GM18505 (cell line): Measurements from ENCODE around the gene TTYH2.
"Not testable (repeated sequence)": the region's sequence is repeated elsewhere in the genome, so short reads cannot be mapped to it uniquely, and the experiment has no call there.

Experiments
- ATAC-seq: cut with Tn5 transposase; IDR thresholded peaks from one replicate; pipeline ENCODE4 v1.9.1; 2021; ENCODE audit not compliant: unreplicated experiment
- POLR2A ChIP-seq: IDR thresholded peaks from 4 replicates; pipeline ENCODE4 v1.6.1; 2011; ENCODE audit warnings: borderline replicate concordance; ENCODE audit not compliant: insufficient read depth, insufficient read length; ENCODE audit errors: extremely low read depth

Gene TTYH2

DNA sequence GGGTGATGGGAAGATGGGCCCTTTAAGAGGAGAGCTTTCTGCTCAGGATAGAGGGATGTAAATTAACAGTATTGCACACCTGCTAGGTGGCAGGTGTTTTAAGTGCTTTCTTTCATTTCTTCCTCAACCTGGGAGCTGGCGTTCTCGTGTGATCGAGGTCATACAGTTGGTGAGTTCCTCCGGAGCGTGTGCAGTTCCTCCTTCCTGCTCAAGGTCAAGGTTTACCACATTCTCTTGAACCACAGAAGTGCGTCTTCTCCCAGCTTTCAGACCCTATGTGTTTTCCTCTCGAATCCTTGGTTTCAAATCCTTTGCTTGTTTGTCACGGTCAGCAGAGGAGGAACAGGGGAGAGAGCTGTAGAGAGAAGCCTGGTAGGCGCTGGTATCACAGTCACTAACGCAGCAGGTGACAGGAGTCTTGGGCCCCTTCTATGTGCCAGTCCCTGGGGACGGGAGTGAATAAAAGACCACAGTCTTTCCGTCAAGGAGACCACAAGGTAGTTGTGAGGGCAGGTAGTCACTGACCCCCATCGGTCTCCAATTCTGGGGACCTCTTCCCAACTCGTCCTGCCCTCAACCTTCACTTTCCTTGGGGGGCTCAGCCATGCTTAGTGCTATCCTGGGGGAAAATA is 61.5 kb downstream of the TTYH2 start:
- TF ChIP-seq POLR2A, result no peak
- no peak for ATAC-seq

DNA sequence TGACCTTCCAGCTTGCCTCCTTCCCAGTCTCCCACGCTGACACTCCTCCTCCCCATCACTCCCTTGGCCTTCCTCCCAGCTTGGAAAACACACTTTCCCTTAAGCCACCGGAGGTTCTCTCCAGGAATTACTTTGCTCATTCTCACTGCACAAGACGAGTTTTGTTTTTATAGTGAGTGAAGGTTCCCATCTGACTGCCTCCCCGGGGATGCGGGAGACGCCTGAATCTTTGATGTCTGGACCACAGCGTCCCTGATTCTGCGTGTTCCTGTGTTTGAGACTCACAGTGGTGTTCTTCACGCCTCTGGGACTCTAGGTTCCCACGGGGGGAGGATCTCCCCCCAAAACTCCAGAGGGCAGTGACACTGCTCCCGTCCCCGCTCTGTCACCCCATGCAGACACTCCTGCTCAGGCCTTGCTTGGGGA is 62.7 kb downstream of the TTYH2 start:
- no peak for TF ChIP-seq POLR2A
- no peak for ATAC-seq

DNA sequence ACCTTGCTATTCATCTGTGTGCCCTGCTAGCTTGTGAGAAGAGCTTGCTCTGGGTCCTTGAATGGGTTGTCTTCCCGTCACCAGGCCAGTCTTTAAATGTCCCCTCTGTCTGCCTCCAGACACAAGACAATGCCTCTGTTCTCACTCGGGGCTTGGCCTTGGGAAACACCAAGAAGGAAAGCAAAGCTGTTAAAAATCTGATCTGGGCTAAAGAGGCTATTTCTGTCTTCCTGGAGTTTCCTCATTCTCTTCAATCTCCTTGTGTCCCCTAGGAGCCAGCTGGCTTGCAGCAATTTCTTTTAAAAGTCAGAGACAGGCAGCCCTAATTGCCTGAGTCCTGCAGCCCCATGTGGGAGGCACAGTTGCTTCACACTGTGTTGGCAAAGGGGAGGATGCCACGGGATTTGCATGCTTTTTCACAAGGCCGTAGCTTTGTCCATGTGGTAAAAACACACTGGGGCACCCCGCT is 63.2 kb downstream of the TTYH2 start:
- TF ChIP-seq POLR2A, result no peak
- no peak for ATAC-seq

DNA sequence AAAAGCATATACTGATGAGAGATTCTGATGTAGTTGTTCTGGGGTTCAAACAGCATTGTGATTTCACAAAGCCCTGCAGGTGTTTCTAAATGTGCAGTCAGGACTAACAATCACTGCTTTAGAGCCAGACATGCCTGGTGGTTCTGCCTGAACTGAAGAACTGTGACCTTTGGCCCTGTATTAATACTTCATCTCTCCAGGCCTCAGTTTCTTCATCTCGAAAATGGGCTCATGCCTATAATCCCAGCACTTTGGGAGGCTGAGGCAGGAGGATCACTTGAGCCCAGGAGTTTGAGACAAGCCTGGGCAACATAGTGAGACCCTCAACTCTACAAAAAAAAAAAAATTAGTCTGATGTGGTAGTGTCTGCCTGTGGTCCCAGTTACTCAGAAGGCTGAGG is 64.6 kb downstream of the TTYH2 start:
- no peak for ATAC-seq
- TF ChIP-seq POLR2A, result no peak

DNA sequence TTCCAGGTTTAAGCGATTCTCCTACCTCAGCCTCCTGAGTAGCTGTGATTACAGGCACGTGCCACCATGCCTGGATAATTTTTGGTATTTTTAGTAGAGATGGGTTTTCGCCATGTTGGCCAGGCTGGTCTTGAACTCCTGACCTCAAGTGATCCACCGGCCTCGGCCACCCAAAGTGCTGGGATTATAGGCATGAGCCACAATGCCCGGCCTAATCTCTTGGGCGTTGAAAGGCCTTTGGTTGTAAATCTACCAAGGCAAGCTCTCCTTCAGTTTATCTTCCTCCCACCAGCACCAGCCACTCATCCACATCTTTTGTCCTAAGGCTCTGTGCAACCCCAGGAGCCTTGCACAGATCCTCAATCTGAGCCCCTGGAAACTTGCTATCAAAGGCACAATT is 66.2 kb downstream of the TTYH2 start:
- ATAC-seq, result not testable (repeated sequence)

DNA sequence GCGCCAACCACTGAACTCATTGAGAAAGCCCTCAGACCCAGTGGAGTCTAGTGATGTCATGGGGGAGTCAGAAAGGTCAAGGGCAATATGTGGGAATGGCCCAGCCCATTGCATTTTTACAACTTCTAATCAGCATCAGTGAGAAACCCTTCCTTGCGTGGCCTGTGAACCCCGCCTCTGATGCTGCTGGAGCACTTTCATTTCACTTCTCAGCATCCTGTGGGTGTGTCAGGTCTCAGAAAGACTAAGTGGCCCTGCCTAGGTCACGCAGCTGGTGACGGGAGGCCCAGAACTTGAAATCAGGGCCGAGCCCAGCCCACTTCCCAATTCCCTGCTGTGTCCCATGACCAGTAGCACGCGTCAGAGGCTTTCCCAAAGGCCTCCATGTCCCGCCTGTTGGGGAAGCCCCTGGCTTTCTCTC is 66.7 kb downstream of the TTYH2 start:
- no peak for TF ChIP-seq POLR2A
- no peak for ATAC-seq

DNA sequence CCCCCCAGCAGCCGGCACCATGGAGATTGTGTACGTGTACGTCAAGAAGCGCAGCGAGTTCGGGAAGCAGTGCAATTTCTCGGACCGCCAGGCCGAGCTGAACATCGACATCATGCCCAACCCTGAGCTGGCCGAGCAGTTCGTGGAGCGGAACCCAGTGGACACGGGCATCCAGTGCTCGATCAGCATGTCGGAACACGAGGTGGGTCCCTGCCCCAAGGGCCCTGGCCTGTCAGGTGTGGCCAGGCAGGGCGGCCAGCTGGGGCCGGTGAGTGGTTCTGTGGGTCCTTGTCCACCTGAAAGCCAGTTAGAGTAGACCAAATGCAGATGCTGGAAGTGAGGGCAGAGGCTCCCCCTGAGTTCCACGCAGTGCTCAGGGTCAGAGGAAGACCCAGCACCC is 68.4 kb downstream of the TTYH2 start:
- no peak for TF ChIP-seq POLR2A

DNA sequence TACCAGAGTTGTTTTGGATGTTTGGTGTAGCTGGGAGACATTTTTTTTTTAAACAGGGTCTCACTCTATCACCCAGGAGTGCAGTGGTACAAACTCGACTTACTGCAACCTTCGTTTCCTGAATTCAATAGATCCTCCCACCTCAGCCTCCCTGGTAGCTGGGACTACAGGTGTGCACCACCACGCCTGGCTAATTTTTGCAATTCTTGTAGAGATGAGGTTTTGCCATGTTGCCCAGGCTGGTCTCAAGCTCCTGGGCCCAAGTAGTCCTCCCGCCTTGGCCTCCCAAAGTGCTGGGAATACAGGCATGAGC is 68.9 kb downstream of the TTYH2 start:
- ATAC-seq, result not testable (repeated sequence)

More for the DNA sequence above, 68.4 kb downstream of the TTYH2 start:
- no peak for ATAC-seq

DNA sequence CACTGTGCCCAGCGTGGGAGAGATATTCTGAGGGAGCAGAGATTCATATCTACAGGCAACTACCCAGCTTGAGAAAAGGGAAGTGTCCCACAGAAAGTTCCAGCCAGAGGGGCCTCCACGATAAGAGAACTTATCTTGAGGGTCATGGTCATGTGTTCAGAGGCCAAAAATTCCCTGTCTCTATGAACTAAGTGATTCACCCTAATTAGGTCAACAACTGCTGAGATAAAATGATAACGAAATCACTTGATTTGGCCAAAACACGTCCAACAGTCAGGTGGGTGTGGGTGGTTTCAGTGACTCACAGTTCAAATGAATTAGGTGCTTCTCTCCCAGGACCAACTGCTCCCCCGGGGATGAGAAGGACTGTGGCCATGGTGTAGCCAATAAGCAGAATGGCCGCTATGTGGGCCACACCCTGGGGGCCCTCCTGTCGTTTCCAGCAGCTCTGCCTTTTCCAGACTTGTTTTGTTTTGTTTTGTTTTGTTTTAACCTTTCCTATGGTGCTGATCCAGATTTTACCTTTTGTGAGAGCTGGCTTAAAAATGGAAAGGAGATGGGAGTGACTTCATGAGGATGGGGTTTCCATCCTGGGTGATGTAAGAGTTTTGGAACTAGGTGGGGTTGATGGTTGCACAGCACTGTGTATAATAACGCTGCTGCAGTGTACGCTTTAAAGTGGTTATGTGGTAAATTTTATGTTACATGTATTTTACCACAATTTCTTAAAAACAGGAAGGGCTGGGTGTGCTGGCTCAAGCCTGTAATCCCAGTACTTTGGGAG is 69.4 kb downstream of the TTYH2 start:
- no peak for TF ChIP-seq POLR2A
- ATAC-seq, result no peak

DNA sequence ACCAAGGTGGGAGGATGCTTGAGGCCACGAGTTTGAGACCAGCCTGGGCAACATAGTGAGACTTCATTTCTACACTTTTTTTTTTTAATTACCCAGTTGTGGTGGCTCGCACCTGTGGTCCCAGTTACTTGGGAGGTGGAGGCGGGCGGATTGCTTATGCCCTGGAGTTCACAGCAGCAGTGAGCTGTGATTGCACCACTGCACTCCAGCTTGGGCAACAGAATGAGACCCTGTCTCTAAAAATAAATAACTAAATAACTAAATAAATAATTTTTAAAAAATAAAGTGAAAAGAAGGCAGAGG is 70.0 kb downstream of the TTYH2 start:
- TF ChIP-seq POLR2A, result no peak
- no peak for ATAC-seq

DNA sequence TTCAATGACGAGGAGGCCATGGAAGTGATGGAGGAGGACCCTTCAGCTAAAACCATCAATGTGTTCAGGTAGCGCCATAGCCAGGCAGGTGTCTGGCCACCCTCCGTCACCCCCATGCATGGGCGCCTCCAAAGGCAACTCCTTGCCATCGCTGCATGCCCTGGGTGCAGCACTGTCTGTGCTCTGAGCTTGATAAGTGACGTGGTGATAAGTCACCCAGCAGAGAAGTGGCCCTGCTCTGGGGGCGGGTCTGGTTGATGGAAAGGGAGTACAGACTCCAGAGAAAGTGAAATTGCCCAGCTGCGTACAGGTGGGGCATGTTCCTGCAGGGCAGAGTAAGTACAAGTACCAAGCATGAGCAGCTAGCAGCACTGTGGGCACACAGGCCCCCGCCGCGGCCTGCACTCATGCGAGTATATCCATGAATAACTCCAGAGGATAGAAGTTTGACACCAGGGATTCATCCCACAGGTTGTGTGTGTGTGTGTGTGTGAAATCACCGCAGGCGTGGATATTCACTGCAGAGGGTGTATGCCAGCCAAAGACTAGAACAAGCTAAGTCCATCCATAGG is 73.7 kb downstream of the TTYH2 start:
- ATAC-seq, result no peak
- TF ChIP-seq POLR2A, result no peak

DNA sequence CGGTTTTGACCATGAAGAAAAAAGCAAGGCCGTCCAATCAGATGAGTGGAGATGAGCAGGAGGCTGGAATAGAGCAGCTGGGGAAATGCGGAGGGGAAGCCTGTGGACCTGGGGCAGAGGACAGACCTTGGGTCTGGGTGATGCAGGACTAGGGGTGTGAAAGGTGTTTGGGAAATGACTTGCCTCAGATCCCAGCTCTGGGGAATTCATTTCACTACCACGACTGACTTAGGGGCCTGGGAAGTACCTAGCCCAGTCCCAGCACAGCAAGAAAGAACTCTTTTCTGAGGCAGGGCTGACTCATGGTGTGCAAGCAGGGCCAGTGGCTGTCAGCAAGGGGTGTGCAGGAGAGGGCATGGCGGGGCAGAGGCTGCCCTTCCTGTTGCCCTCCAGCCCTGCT is 75.4 kb downstream of the TTYH2 start:
- no peak for TF ChIP-seq POLR2A
- ATAC-seq, result no peak

DNA sequence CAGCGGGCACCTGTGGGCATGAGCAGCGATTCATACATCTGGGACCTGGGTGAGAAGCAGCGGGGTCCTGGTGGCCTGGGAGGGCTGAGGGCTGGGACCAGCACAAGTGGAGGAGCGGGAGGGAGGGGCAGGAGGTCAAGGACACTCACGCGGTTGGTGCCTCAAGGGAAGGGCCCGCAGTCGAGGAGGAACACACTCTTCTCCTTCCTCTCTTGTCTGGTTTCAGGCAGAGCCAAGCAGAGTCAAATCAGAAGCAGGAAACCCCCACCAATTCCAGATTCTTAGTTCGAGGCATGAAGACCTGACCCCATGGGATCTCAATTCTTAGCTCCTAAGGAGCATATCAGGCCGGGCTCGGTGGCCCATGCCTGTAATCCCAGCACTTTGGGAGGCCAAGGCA is 76.3 kb downstream of the TTYH2 start:
- no peak for ATAC-seq

DNA sequence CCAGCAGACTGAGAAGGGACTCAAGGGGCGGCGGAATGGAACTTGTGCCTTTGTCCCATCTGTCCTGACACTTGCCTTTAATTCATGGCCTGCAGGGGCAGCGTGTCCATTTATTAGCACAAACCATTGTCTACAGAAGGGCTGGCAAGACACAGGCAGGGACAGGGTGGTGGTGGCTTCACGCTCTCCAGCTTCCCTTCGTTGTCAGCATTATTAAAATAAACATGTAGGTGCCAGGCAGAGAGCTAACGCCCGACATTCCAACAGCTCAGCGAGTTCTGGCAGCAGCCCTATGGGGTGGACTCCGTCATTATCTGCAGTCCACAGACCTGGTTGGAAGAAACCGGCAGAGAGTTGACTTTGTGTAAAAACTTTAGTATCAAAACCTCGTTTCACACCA is 77.0 kb downstream of the TTYH2 start:
- no peak for ATAC-seq
- TF ChIP-seq POLR2A, result no peak

More for the DNA sequence above, 76.3 kb downstream of the TTYH2 start:
- no peak for TF ChIP-seq POLR2A
